ENCODE measurements around the gene APEH.

The APEH gene

GRCh38 chr3:49629866-49630265 is 44.3 kb upstream of the APEH start:
- no peak for TF ChIP-seq CTCF (IDR thresholded peaks at IDR 0.05; ENCODE audit: low read depth, low read length)

GRCh38 chr3:49630784-49631183 is 43.4 kb upstream of the APEH start:
- TF ChIP-seq CTCF (IDR thresholded peaks at IDR 0.05; ENCODE audit: low read depth, low read length) = no peak
- H3K4me3 ChIP-seq (ENCODE audit: low read depth, low read length) = no peak overlapping the region

More at GRCh38 chr3:49629866-49630265, 44.3 kb upstream of the APEH start:
- no peak overlapping the region for H3K4me3 ChIP-seq (ENCODE audit: low read depth, low read length)

GRCh38 chr3:49634736-49635135 is 39.4 kb upstream of the APEH start:
- TF ChIP-seq CTCF (IDR thresholded peaks at IDR 0.05; ENCODE audit: low read depth, low read length) = no peak
- H3K4me3 ChIP-seq (ENCODE audit: low read depth, low read length) = no peak overlapping the region

GRCh38 chr3:49636883-49637609 is 37.1 kb upstream of the APEH start:
- no peak for TF ChIP-seq CTCF (IDR thresholded peaks at IDR 0.05; ENCODE audit: low read depth, low read length)
- no peak overlapping the region for H3K4me3 ChIP-seq (ENCODE audit: low read depth, low read length)

- H3K4me3 ChIP-seq (ENCODE audit: low read depth, low read length) = no peak overlapping the region
- no peak for TF ChIP-seq CTCF (IDR thresholded peaks at IDR 0.05; ENCODE audit: low read depth, low read length)
These were observed 35.7 kb upstream of the APEH start for GRCh38 chr3:49638445-49638844.

GRCh38 chr3:49639551-49639950 is 34.6 kb upstream of the APEH start:
- H3K4me3 ChIP-seq (ENCODE audit: low read depth, low read length) = no peak overlapping the region
- no peak for TF ChIP-seq CTCF (IDR thresholded peaks at IDR 0.05; ENCODE audit: low read depth, low read length)

GRCh38 chr3:49641292-49641691 is 32.9 kb upstream of the APEH start:
- no peak for TF ChIP-seq CTCF (IDR thresholded peaks at IDR 0.05; ENCODE audit: low read depth, low read length)
- H3K4me3 ChIP-seq (ENCODE audit: low read depth, low read length) = no peak overlapping the region
